Panc1 (cell line): Measurements from ENCODE around the gene TAF4B.

Experiments used
- POLR2AphosphoS5 ChIP-seq: IDR thresholded peaks from 2 replicates; pipeline ENCODE4 v1.6.1; 2012; ENCODE audit warnings: mild to moderate bottlenecking, low read depth, low read length, moderate library complexity
- SIN3A ChIP-seq: IDR thresholded peaks from 2 replicates; pipeline ENCODE4 v1.6.1; 2012; ENCODE audit warnings: low read depth, mild to moderate bottlenecking, low read length, moderate library complexity, borderline replicate concordance; ENCODE audit not compliant: insufficient read depth
- TF ChIP-seq, protein P1 (sequence below): fragments of 450-650 bp; IDR thresholded peaks from 2 replicates; pipeline ENCODE4 v1.5.1; 2017; ENCODE audit warnings: mild to moderate bottlenecking

- TF ChIP-seq, protein P1, sequence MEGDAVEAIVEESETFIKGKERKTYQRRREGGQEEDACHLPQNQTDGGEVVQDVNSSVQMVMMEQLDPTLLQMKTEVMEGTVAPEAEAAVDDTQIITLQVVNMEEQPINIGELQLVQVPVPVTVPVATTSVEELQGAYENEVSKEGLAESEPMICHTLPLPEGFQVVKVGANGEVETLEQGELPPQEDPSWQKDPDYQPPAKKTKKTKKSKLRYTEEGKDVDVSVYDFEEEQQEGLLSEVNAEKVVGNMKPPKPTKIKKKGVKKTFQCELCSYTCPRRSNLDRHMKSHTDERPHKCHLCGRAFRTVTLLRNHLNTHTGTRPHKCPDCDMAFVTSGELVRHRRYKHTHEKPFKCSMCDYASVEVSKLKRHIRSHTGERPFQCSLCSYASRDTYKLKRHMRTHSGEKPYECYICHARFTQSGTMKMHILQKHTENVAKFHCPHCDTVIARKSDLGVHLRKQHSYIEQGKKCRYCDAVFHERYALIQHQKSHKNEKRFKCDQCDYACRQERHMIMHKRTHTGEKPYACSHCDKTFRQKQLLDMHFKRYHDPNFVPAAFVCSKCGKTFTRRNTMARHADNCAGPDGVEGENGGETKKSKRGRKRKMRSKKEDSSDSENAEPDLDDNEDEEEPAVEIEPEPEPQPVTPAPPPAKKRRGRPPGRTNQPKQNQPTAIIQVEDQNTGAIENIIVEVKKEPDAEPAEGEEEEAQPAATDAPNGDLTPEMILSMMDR, result no peak
- TF ChIP-seq SIN3A (no peak), POLR2AphosphoS5 (no peak)
These were observed 91.2 kb downstream of the TAF4B start for GRCh38 chr18:26317398-26317797.
